ENCODE data around the gene FASN.

- TF ChIP-seq CTCF (IDR thresholded peaks at IDR 0.05) (no peak), EP300 (IDR thresholded peaks at IDR 0.05) (no peak), POLR2A (IDR thresholded peaks at IDR 0.05; ENCODE audit: low read depth) (no peak)
Observed at GRCh38 chr17:82053130-82053529, 44.9 kb downstream of the FASN start.
